ENCODE measurements around the gene MRPS5.
"Not testable (repeated sequence)": the region's sequence is repeated elsewhere in the genome, so short reads cannot be mapped to it uniquely, and the experiment has no call there.

GRCh38 chr2:95037841-95038585, 83.6 kb downstream of the MRPS5 start:
- not testable (repeated sequence) for TF ChIP-seq EZH2 (IDR thresholded peaks at IDR 0.05; ENCODE audit: borderline replicate concordance, low read length)
- TF ChIP-seq, protein P1, sequence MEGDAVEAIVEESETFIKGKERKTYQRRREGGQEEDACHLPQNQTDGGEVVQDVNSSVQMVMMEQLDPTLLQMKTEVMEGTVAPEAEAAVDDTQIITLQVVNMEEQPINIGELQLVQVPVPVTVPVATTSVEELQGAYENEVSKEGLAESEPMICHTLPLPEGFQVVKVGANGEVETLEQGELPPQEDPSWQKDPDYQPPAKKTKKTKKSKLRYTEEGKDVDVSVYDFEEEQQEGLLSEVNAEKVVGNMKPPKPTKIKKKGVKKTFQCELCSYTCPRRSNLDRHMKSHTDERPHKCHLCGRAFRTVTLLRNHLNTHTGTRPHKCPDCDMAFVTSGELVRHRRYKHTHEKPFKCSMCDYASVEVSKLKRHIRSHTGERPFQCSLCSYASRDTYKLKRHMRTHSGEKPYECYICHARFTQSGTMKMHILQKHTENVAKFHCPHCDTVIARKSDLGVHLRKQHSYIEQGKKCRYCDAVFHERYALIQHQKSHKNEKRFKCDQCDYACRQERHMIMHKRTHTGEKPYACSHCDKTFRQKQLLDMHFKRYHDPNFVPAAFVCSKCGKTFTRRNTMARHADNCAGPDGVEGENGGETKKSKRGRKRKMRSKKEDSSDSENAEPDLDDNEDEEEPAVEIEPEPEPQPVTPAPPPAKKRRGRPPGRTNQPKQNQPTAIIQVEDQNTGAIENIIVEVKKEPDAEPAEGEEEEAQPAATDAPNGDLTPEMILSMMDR (IDR thresholded peaks at IDR 0.05; ENCODE audit: low read length), result not testable (repeated sequence)
